ENCODE results near the gene KLF6.

DNA sequence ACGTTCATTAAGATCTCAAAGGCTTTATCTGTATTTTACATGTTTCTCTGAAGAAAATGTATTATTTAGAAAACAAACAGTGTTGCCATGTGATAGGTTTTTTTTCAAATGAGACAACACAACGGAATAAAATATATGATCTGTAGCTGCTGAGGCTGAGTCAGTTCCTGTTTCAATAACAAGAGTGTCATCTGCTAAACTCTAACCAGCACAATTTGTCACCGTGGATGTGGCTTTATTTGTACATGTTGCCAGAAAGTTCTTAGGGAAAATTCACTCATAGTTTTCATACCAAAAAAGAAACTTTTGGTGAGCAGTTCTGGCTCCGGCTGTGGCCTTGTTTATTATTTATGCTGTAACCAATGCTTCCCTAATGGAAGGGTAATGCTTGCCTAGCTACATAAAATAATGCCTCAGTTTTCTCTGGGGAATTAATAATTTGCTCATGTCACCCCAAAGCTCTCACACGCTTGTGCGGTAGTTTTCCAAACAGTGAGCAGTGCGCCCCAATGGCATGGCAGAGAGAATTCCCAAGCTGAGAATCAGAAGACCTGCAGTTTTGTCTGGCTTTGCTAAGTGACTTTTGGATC is 20.3 kb upstream of the KLF6 start:
- TF ChIP-seq POLR2A (IDR thresholded peaks at IDR 0.05; ENCODE audit: low read length) (peak; percentile 57), GATA1 (IDR thresholded peaks at IDR 0.05; ENCODE audit: low read depth, low read length) (no peak)

Data from erythroblast (primary cell).